ENCODE results near the gene GSE1.

GRCh38 chr16:85622683-85623082 lies 9.6 kb downstream of the GSE1 start:
- TF ChIP-seq CTCF (IDR thresholded peaks at IDR 0.05 in 4 of 5, conservative IDR thresholded peaks at IDR 0.05 in 1 of 5) (no peak), POLR2A (IDR thresholded peaks at IDR 0.05) (no peak)

All from gastrocnemius medialis (tissue), 4 donors.